Psoas muscle (tissue), 8 donors: ENCODE results near the gene APBB2. TPM values are rescaled to one million over a fixed set of nuclear protein-coding genes. Genes with fewer than 3 reads are reported as not detected.

Experiments used
- ATAC-seq, 4 donors: fragments of 200-7000 bp; cut with Tn5 transposase; one replicate each; pipeline ENCODE4 v1.9.1; 2020; ENCODE audit warnings: moderate library complexity in 3 of 4, mild to moderate bottlenecking in 2 of 4
- DNase-seq, 2 donors: peaks; one replicate each; pipeline ENCODE4 v3.0.0-alpha.2; 2020
- H3K27ac ChIP-seq: fragments of 200-600 bp; one replicate; pipeline ENCODE4 v1.8.0; 2022
- H3K27me3 ChIP-seq, 3 donors: fragments of 200-600 bp in 1 of 3; one replicate each; pipeline versions ENCODE4 v1.6.1 to v1.8.0; 2013 to 2022; ENCODE audit warnings: low read length in 2 of 3, mild to moderate bottlenecking in 2 of 3, moderate library complexity in 1 of 3; ENCODE audit not compliant: insufficient read depth in 3 of 3
- H3K36me3 ChIP-seq, 2 donors: fragments of 200-600 bp in 1 of 2; one replicate each; pipeline versions ENCODE4 v1.6.1 to v1.8.0; 2013 to 2022; ENCODE audit warnings: low read depth in 1 of 2, mild to moderate bottlenecking in 1 of 2, moderate library complexity in 1 of 2; ENCODE audit not compliant: insufficient read depth in 1 of 2
- H3K4me1 ChIP-seq: fragments of 200-600 bp; one replicate; pipeline ENCODE4 v1.8.0; 2022
- H3K4me3 ChIP-seq: fragments of 200-600 bp; one replicate; pipeline ENCODE4 v1.8.0; 2022; ENCODE audit warnings: mild to moderate bottlenecking
- H3K9me3 ChIP-seq: fragments of 200-600 bp; one replicate; pipeline ENCODE4 v1.8.0; 2022
- WGBS, 3 donors: extraction: QIAGEN DNeasy Blood & Tissue Kit; methylation state at CpG; one replicate each; pipeline versions ENCODE4 v1.1.6 to v1.1.7; 2013; 5-methylcytosine and 5-hydroxymethylcytosine counted together
- intact Hi-C, 2 donors: fragments of 100-400 bp; cut with DNase I; formaldehyde crosslinking; loops; one replicate each; pipeline versions ENCODE4 v1.11.0 to v1.14.2; 2022
- polyA plus RNA-seq, 3 donors: library from polyadenylated mRNA; stranded (reverse); fragments of 200-250 nt; gene quantifications; one replicate each; pipeline ENCODE4 v1.2.3, GENCODE V29; 2013
- total RNA-seq, 4 donors: library from RNA; stranded (reverse); fragmentation: NEBNext Ultra II Directional in 2 of 4; extraction: Animal tissue kit (Norgen Biotek cat#: 25700) in 2 of 4; gene quantifications; one replicate each; pipeline versions ENCODE4 v1.2.1 to v1.2.4, GENCODE V29; 2021 to 2023
- TF ChIP-seq, protein P1 (sequence below): fragments of 200-600 bp; IDR thresholded peaks from one replicate; pipeline ENCODE4 v1.8.0; 2022; ENCODE audit warnings: antibody characterized with exemption
- donor health status: healthy with polysubstance abuse.
- donor health status: DM: no; HTN: no; CAD: no; lungs with moderate emphysema.
- donor health status: Bipolar disorder and iron deficiency.
- donor health status: healthy.
- donor health status: DM: yes; HTN: yes; CAD: no.
- donor health status: DM: no; HTN: no; CAD: no.
- donor health status: DM: no; HTN: no; CAD: no.
- donor health status: DM: yes; HTN: yes; CAD: no.

The APBB2 gene
- total and polyA plus RNA-seq, 7 donors, result 3.1 to 37.4 (median 11.3) TPM

DNA sequence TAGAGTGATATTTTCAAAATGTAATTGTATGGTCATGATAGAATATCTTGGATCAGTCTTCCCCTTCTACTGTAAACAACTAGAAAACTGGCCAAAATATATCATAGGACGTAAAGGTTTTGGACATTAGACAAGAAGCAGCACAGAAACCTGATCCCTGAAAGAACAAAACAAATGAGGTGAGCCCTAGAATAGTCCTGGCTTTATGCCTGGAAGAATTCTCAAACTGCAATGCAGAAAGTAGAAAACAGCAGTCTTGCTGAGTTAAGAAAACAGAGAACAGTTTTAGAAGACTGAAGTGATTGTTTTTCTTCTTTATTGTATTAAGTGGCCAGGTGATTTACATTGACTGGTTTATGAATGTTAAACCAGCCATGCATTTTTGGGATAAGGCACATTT is 445.1 kb downstream of the APBB2 start:
- intact Hi-C loops, result no loop called here
- no peaks in the 10 kb centered on the region for H3K9me3 ChIP-seq
- no peaks in the 10 kb centered on the region for H3K36me3 ChIP-seq
- H3K27ac ChIP-seq, result no peak overlapping the region
- DNase-seq (no peak), ATAC-seq (no peak)
- H3K4me1 ChIP-seq, result no peaks in the 10 kb centered on the region
- no peaks in the 10 kb centered on the region for H3K27me3 ChIP-seq
- 27 to 45% (median 44%) methylated on average over 1 of the region's 1 CpG for WGBS, 3 donors
- H3K4me3 ChIP-seq, result no peak overlapping the region
- TF ChIP-seq, protein P1, sequence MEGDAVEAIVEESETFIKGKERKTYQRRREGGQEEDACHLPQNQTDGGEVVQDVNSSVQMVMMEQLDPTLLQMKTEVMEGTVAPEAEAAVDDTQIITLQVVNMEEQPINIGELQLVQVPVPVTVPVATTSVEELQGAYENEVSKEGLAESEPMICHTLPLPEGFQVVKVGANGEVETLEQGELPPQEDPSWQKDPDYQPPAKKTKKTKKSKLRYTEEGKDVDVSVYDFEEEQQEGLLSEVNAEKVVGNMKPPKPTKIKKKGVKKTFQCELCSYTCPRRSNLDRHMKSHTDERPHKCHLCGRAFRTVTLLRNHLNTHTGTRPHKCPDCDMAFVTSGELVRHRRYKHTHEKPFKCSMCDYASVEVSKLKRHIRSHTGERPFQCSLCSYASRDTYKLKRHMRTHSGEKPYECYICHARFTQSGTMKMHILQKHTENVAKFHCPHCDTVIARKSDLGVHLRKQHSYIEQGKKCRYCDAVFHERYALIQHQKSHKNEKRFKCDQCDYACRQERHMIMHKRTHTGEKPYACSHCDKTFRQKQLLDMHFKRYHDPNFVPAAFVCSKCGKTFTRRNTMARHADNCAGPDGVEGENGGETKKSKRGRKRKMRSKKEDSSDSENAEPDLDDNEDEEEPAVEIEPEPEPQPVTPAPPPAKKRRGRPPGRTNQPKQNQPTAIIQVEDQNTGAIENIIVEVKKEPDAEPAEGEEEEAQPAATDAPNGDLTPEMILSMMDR, result no peak

DNA sequence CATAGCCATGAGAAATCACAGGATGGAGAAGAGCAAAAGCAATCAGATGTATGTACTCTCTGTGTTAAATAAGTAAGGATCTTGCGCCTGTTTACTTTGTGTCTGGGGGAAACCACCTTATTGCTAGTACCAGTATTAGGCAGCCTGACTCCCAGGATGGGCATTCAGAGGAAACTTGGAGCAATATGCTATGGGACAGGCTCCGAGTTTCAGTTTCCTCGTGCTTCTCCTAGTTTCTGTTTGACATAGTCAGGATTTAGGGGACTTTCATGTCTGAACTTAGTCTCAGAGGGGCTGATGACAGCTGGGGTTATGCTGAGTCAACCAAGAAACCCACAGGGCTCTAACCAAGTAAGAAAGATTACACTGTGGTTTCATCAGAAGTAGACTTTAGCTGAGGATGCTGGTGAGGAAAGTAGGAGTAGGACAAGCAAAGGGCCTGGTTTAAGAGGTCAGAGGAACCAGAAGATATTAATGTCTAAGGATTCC is 451.1 kb downstream of the APBB2 start:
- ATAC-seq (no peak), DNase-seq (no peak)
- TF ChIP-seq, protein P1, result no peak
- Histone ChIP-seq H3K36me3 (no peaks in the 10 kb centered on the region), H3K9me3 (no peaks in the 10 kb centered on the region), H3K4me1 (no peaks in the 10 kb centered on the region), H3K27me3 (no peaks in the 10 kb centered on the region), H3K27ac (no peak overlapping the region), H3K4me3 (no peak overlapping the region)
- intact Hi-C loops, result no loop called here
- WGBS, 3 donors, result 71 to 73% (median 71%) methylated on average over 3 of the region's 3 CpGs

Other genes starting within 250 kb of the APBB2 start
- 10 to 100 TPM; 10.6 to 53.7 (median 25.7) TPM for gene UCHL1, start 42.4 kb upstream of the APBB2 start, total RNA-seq
- 10 to 100 TPM; 10.5 to 88.3 (median 23.4) TPM for gene UCHL1, start 42.4 kb upstream of the APBB2 start, polyA plus RNA-seq